GM19328 (cell line): ENCODE results near the gene GTF2H2.
A peak's percentile ranks its signal among the peaks of the same experiment; 100 is the strongest.
"Not testable (repeated sequence)": the region's sequence is repeated elsewhere in the genome, so short reads cannot be mapped to it uniquely, and the experiment has no call there.

ENCODE experiments used
- ATAC-seq: cut with Tn5 transposase; IDR thresholded peaks from one replicate; pipeline ENCODE4 v1.9.1; 2021; ENCODE audit warnings: mild to moderate bottlenecking, moderate library complexity; ENCODE audit not compliant: unreplicated experiment

GTF2H2 gene

GRCh38 chr5:71067262-71067928 is at the start of gene GTF2H2:
Gene GTF2H2, minus strand, starts transcription at chr5:71067676. Its CDS starts 4,913 bp downstream, at chr5:71062763.
- peak; percentile 93 for ATAC-seq

- ATAC-seq: not testable (repeated sequence)
Measured at GRCh38 chr5:71109730-71110275, 42.3 kb upstream of the GTF2H2 start.

- ATAC-seq: not testable (repeated sequence)
Measured at GRCh38 chr5:71099996-71100395, 32.5 kb upstream of the GTF2H2 start.

- not testable (repeated sequence) for ATAC-seq
Measured at GRCh38 chr5:71097930-71098203, 30.4 kb upstream of the GTF2H2 start.

GRCh38 chr5:71097173-71097929 is 29.9 kb upstream of the GTF2H2 start:
- ATAC-seq: not testable (repeated sequence)

GRCh38 chr5:71089773-71090172 is 22.3 kb upstream of the GTF2H2 start:
- ATAC-seq: not testable (repeated sequence)

GRCh38 chr5:71088754-71089153 is 21.3 kb upstream of the GTF2H2 start:
- not testable (repeated sequence) for ATAC-seq

- ATAC-seq: not testable (repeated sequence)
Measured at GRCh38 chr5:71086145-71086544, 18.7 kb upstream of the GTF2H2 start.

- ATAC-seq: not testable (repeated sequence)
Measured at GRCh38 chr5:71084280-71085063, 17.0 kb upstream of the GTF2H2 start.

- not testable (repeated sequence) for ATAC-seq
Measured at GRCh38 chr5:71082898-71083297, 15.4 kb upstream of the GTF2H2 start.

- ATAC-seq: not testable (repeated sequence)
Measured at GRCh38 chr5:71082340-71082739, 14.9 kb upstream of the GTF2H2 start.

- ATAC-seq: not testable (repeated sequence)
Measured at GRCh38 chr5:71061322-71061721, 6.2 kb downstream of the GTF2H2 start.

GRCh38 chr5:71059426-71059825 is 8.1 kb downstream of the GTF2H2 start:
- ATAC-seq: not testable (repeated sequence)

GRCh38 chr5:71044808-71045207 is 22.7 kb downstream of the GTF2H2 start:
- not testable (repeated sequence) for ATAC-seq

GRCh38 chr5:71044128-71044527 is 23.3 kb downstream of the GTF2H2 start:
- ATAC-seq: not testable (repeated sequence)

- ATAC-seq: not testable (repeated sequence)
Measured at GRCh38 chr5:71031046-71031776, 36.3 kb downstream of the GTF2H2 start.

GRCh38 chr5:71025289-71025953 is 42.1 kb downstream of the GTF2H2 start, which contains the start of gene NAIP:
Gene NAIP, minus strand, starts transcription at chr5:71025339. Its CDS starts 12,424 bp downstream, at chr5:71012915.
- ATAC-seq: not testable (repeated sequence)

- ATAC-seq: not testable (repeated sequence)
Measured at GRCh38 chr5:71020643-71021042, 46.8 kb downstream of the GTF2H2 start.

GRCh38 chr5:71018376-71019005 is 49.0 kb downstream of the GTF2H2 start:
- not testable (repeated sequence) for ATAC-seq
